ENCODE measurements around the gene DUSP5.
"Not testable (repeated sequence)": the region's sequence is repeated elsewhere in the genome, so short reads cannot be mapped to it uniquely, and the experiment has no call there.

Gene DUSP5, protein sequence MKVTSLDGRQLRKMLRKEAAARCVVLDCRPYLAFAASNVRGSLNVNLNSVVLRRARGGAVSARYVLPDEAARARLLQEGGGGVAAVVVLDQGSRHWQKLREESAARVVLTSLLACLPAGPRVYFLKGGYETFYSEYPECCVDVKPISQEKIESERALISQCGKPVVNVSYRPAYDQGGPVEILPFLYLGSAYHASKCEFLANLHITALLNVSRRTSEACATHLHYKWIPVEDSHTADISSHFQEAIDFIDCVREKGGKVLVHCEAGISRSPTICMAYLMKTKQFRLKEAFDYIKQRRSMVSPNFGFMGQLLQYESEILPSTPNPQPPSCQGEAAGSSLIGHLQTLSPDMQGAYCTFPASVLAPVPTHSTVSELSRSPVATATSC

DNA sequence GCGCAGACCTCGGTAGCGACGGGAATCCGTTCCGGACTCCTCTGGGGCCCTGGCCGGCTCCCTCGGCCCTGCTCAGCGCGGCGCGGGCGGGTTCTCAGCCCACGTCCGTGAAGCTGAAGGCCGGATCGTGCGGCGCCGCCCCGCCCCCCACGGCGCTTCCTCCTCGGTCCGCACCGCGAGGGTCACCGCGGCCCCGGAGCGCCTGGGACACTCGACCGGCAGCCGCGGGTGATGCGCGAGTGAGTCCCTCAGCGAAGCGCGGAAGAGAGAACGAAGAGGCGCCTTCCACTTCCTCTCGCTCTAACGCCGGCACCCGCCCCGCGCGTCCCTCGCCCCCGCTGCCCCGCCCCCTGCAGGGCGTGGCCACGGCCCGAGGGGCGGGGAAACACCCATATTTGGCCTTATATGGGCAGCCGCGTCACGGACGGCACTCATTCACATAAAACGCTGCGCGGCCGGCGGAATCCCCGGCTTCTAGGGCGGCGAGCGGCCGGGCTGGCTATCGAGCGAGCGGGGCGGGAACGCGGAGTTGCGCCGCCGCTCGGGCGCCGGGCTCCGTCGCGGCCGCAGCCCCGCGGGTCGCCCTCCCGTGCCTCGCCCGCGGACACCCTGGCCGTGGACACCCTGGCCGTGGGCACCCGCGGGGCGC is at the start of gene DUSP5:
Gene DUSP5 (plus strand): TSS at position 470 of the 649 bp plus-strand sequence. CDS start 215 bp downstream, outside the sequence.
- peak; percentile 82 to 93 (median 87) for DNase-seq

DNA sequence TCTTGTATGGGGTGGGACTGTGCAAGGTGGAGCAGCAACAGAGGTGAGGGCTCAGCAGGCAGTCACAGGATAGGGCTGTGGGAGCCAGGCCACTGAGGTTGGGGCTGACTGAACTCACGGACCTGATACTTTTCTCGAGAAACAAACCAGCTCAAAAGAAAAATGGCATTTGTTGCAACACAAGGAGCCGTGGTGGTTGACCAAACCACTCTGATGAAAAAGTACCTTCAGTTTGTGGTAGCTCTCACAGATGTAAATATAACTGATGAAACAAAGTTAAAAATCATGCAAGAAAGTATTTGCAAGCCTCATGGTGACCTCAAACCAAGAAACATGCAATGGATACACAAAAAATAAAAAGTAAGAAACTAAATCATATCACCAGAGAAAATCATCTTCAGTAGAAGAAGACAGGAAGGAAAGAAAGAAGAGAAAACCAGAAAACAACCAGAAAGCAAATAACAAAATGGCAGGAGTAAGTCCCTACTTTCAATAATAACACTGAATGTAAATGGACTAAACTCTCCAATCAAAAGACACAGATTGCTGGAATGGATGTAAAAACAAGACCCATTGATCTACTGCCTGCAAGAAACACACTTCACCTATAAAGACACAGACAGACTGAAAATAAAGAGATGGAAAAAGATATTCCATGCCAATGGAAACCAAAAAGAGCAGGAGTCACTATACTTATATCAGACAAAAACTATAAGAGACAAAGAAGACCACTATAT is 48.9 kb upstream of the DUSP5 start:
- DNase-seq = no peak

DNA sequence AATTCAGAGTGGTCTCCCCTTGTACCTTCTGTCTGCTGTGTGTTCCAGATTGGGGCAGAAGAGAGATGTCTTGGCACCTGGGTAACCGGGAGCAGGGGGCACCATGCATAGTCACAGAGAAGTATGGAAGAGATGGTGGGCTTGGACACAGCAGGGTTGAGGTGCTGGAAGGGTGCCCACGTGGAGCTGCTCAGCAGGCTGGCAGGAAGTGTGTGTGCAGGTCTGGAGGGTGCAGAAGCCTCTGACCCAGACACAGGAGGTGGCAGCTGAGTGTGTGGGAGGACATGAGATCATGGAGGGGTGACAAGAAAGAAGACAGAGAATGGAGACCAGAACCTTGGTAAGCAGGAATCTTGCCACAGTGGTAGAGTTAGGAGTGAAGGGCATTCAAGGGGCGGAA is 42.3 kb upstream of the DUSP5 start:
- no peak for DNase-seq

DNA sequence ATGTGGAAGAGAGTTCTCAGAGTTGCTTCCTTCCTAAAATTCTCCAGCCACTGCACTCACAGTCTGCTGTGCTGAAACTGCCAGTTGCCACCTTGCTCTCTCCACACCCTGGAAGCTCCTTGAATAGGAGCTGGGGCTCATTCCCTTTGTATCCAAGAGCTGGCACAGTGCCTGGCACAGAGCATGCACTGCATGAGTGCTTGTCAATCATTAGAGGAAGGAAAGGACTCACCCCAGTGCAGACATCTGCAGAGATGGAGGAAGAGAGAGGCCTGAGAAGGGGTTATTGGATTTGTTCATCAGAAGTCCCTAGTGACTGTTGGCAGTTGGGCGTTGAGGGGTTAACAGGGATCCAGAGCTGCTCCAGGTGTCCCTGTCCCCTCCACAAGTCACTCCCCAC is 41.7 kb upstream of the DUSP5 start:
- no peak for DNase-seq

DNA sequence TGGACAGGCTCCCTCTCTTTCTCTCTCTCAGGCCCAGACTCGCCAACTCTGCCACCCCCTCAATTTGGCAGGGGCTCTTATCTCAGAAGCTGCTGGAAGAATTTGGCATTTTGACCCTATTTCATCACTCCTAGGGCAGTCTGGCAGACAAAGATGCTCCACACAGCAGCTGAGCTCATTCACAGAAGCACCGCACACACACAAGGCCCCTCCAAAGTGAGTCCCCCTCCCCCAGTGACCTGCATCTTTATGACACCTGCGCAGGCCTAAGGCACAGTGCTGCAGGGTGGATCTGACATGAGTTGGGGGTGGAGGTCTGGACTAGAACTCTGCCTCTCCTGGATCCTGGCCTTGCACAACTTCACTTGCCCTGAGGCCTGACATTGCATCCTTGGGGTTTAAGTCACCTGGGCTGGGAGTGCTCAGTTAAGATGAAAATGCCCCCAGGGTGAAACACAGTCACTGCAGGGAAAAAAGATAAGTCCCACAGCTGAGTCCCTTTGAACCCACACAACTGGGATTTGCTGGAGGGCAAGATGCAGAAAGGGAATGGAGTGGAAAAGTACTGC is 41.1 kb upstream of the DUSP5 start:
- no peak for DNase-seq

DNA sequence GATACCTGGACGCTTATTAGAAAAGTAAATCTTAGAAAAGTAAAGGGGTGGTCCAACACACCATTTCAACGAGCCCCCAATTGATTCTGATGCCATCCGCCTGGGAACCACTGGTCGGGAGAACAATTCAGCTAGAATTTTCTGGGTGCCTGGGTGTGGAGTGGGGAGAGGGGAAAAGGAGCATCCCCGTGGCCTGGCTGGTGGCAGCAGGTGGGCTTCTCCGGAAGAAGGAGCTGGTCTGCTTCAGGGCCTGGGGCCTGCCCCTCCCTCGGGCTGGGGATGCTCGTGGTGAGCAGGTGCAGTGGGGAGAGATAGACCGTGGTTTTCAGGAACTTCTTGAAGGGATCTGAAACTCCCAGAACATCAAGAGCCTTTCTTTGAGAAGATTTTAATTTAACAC is 39.9 kb upstream of the DUSP5 start:
- DNase-seq = no peak

DNA sequence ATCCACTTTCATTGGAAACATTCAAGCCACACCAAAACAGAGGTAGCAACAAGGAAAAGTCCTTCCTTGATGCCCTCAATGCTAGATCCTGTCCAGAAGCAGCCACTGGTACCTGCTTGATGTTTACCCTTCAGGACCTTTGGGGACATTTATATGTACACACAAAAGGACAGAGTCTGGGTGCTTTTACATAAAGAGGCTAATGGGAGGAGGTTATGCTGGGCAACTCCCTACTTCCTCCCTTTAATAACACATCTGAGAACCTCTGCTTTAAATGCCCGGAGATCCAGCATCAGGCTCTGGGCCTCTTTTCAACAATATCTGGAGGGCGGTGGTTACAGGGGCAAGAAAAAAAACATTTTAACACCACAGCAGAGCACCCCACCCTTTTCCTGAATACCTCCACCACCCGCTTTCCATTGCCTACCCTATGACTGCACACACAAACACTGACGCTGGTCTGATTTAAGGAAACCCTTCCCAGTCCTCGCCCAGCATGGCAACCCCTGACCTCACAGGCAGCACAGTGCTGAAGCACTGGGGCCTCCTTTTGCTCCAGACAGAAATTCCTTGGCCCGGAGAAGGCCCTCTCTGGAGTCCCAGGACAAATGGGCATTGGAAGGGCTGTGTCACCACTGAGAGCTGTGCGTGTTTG is 39.3 kb upstream of the DUSP5 start:
- DNase-seq = no peak

DNA sequence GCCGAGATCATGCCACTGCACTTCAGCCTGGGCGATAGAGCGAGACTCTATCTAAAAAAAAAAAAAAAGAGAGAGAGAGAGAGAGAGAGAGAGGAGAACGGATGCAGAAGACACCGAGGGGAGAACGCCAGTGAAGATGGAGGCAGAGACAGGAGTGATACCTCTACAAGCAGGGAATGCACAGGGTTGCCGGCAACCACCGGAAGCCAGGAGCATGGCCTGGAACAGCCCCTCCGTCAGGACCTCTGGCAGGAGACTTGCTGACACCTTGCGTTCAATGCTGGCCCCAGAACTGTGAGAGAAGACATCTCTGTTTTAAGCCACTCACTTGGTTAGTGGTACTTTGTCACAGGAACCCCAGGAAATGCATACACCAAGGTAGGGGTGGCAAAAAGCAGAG is 38.1 kb upstream of the DUSP5 start:
- no peak for DNase-seq

DNA sequence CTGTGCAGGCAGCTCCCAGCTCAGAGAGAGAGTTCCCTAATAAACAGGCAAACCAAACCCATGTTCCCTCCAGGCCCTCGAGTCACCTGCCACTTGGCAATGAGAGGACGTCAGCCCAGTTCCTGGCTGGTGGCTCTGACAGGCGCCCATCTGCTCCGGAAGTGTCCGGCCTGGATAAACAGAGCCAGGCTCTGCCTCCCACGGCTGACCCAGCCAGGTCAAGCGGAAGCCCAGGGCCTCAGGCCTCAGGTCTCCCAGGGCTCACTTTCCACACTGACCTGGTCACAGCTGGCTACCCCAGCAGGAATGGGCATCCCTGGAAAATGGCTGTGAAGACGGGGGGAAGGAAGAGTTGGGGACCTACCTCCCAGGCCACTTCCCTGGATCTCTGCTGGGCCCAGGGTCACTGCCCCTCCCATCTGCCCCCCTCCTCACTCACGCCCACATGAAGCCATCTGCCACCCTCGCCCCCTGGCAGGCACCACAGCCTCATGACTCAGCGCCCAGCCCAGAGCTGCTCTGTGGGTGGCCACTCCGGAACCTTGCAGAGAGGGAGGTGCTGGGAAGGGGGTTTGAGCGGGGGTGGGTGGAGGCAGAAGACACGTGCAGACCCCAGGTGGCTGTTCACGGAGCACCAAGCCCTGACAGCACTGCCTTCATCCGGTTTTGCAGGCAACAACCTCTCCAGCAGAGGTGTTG is 37.4 kb upstream of the DUSP5 start:
- peak in 1 of 4 experiments; percentile 8 for DNase-seq

DNA sequence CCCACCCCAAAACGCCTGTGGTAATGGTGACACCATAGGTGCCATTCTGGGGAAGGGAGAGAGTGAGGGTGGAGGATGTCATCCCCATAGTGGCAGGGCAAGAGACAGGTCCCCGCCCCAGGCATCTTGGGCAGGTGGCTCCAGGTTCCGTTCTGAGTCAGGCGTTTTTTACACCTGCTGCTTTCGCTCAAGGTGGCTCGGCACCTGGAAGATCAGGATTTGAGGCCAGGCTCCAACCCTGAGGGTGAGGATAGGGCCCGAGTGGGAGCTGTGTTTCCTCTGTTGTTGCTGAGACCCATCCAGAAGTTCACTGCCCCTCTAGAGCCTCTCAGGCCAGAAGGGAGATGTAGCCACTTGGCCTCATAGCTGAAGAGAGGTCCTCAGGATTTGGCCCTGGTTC is 36.6 kb upstream of the DUSP5 start:
- DNase-seq = no peak

DNA sequence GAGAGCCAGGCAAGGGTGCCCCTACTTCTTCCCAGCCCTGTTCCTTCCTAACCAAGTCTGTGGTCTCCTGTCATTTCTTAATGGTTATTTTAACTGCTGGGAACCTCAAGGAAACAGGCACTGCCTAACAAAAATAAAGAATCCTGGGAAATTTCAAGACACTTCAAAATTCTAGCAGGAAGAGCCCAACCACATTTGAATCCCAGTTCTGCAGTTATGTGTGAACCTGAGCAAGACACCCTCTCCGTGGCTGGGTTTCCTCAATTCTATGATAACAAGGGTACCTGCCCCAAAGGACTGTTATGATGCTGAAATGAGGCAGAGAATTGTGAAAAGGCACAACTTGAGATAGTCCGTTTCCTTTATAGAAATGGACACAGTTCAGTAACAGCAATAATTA is 36.2 kb upstream of the DUSP5 start:
- DNase-seq = no peak

DNA sequence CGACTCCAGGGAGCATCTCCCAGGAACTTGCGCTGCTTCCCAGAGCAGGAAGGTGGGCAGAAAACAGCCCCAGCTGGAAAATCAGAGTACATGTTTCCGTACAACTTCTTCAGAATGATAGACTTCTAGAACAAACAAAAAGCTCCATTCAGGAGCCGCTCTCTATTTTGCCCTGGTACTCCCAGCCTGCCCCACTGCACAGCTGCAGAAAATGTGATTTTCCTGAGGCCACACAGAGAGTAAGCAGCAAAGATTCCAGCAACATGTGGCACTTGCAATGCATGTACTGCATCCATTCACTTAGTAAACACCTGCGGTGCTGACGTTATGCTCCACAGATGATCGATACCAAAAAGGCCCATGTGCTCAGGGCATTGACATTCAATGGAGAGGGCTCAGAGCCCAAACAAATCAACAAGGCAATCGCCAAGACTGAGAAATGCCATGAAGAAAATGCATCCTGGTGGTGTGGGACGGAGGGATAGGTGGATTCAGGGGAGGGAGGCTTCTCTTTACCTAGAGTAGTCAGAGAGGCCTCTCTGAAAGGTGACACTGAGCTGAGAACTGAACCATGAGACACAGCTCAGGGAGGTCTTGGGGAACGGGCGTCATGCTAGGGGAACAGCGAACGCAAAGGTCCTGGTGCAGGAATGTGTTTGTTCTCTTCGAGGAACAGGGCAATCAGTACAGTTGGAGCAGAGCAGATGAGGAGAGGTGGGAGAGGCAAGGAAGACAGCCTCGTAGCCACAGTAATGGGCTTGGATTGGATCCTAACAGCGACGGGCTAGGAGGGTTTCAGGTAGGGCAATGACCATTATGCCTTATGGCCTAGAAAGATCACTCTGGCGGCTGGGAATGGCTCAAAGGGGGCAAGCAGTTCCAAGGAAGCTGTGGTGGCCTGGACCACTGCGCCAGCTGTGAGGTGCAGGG is 35.3 kb upstream of the DUSP5 start:
- DNase-seq = no peak

DNA sequence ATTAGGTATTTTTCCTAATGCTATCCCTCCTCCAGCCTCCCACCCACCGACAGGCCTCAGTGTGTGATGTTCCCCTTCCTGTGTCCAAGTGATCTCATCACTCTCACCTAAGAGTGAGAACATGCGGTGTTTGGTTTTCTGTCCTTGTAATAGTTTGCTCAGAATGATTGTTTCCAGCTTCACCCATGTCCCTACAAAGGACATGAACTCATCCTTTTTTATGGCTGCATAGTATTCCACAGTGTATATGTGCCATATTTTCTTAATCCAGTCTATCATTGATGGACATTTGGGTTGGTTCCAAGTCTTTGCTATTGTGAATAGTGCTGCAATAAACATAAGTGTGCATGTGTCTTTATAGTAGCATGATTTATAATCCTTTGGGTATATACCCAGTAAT is 29.4 kb upstream of the DUSP5 start:
- DNase-seq = not testable (repeated sequence)

DNA sequence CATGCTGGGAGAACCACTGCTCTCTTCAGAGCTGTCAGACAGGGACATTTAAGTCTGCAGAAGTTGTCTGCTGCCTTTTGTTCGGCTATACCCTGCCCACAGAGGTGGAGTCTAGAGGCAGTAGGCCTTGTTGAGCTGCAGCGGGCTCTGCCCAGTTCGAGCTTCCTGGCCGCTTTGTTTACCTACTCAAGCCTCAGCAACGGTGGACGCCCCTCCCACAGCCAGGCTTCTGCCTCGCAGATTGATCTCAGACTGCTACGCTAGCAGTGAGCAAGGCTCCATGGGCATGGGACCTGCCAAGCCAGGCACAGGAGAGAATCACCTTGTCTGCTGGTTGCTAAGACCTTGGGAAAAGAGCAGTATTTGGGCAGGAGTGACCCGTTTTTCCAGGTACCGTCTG is 27.2 kb upstream of the DUSP5 start:
- not testable (repeated sequence) for DNase-seq

DNA sequence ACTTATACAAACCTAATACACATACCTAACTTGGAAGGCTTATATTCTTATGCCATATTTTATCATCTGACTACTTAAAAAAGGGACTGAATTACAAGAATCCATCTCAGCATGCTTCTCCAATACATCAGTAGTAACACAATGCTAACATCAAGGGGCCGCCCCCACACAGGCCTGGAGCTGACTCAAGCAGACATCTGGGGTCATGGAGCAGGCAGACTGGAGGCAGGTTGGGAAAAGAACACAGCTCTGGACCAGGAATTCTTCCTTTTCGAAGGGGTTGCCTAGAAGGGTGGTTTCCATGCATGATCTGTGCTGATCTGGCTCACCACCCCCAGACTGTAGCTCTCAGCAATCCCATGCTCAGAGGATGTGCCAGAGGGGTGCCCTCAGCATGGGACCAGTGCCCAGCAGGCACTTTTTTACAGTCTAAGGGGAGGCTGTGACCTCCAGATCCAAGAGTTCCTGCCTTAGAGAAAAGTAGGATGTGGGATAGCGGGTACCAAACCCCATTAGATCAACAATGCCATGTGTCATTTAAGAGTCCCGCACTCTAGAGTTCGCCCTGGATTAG is 26.1 kb upstream of the DUSP5 start:
- DNase-seq = no peak

DNA sequence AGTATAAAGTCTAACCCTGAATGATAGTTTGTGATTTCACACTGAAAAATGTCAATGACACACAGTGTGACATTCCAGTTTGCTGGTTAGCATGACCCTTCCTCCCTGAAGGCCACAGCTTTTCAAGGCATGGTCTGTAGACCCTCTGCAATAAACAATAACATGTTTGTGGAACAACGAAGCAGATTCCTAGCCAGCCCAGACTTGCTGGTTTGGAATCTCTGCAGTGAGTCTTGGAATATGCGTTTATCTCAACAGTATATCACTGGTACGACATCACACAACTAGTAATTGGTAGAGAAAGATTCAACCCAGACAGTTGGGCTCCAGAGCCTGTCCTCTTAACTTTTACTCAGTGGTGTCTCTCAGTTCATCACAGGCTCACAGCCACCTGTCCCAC is 23.7 kb upstream of the DUSP5 start:
- DNase-seq = no peak

DNA sequence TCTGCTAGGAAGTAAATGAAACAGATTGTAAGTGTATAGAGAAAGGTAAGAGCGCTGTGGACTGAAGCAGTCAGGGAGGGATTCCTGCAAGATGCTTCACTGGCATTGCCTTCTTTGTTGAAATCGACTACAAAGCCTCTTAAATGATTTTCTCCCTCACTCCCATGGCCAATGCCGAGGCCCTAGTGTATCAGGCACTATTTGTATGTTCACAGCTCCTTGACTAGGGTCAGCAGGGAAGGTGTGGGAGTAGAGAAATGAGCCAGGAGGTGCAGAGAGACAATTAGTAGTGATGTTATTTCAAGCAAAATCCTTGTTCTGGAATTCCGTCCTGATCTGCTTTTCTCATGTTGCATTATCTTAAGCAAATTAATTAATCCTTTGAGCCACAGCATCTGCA is 22.9 kb upstream of the DUSP5 start:
- no peak for DNase-seq

DNA sequence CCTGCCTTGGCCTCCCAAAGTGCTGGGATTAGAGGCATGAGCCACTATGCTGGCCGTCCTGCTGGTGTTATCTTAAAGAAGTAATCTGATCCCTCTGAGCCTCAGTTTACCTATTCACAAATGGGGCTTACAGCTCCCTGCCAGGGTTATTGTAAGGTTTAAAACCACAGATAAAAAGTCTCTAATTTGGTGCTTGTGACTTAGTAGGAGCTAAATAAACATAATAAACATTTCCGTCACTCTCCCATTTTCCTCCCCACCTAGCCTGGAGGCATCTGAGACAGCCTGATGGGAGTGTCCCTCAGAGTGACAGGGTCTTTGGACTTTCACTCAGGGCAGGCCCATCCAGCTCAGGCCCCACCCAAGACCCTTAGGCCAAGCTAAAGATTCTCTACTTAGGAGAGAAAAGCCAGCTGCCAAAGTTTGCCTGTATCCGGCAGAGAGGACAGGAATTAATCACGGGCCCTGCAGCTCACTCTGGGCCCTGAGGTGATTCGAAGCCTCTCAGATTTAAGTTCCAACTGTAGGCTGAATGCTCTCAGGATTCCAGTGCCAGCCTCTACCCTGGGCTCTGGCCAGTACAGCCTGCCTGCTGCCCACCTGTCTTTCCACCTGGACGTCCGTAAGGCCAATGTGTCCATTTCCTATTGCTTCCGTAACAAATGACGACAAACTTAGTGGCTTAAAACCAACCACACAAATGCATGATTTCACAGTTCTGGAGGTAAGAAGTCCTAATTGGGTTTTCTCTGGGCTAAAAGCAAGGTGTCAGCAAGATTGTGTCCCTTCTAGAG is 21.8 kb upstream of the DUSP5 start:
- no peak for DNase-seq

DNA sequence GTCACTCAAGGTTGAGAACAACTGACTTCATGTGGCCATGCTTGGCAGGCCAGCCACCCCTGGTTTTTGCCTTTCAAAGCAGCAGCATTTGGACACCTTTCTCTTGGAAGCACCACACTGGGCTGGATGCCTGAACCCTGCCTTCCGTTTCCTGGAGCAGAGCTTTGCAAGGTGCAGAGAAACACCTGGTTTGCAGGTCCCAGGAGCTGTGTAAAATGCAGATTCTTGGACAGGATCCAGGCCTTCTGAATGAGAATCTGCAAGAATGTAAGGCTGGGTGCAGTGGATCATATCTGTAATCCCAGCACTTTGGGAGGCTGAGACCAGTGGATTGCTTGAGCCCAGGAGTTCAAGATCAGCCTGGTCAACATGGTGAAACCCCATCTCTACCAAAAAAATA is 18.0 kb upstream of the DUSP5 start:
- no peak for DNase-seq

DNA sequence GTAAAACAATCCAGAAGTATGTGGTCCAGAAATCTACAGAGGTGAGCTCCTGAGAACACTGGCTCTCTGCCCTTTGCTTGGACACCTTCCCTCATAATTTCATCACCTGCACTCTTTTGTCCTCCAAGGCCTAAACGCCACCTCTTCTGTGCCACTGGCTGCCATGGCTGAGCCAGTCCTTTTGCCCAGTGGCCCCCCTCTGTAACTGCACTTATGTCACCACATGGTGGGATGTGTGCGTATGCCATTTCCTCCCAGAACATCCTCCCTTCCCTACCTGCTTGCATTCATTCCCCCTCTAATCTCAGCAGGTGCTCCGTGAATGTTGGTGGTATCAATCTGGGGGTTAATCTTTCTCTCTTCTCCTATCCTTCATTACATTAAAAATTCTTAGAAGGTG is 17.3 kb upstream of the DUSP5 start:
- no peak for DNase-seq
